ENCODE data around the gene YBX3. TPM values are rescaled to one million over a fixed set of nuclear protein-coding genes. Genes with fewer than 3 reads are reported as not detected.

YBX3 gene
- total RNA-seq, 6 experiments from 2014 or later = 16.0 to 34.2 (median 23.2) TPM

DNA sequence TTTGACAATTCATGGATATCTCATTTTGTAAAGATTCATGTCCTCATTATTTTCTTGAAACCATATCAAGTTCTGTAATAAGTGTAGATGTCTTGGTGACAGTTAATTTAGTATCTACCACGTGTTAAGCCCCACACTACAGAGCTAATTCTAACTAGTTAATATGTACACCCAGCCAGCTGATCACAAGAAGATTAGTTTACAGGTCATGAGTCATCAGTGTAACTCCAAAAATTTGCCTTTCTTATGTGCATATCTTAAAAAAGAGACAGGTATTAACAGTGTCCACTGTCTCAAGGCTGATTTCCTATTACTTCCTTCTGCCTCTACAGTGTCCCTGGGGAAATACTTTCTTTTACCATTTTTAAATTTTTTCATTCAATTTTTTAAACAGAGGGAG lies 13.3 kb upstream of the YBX3 start:
- TF ChIP-seq POLR2A (IDR thresholded peaks at IDR 0.05) = no peak
- TF ChIP-seq, protein P1, sequence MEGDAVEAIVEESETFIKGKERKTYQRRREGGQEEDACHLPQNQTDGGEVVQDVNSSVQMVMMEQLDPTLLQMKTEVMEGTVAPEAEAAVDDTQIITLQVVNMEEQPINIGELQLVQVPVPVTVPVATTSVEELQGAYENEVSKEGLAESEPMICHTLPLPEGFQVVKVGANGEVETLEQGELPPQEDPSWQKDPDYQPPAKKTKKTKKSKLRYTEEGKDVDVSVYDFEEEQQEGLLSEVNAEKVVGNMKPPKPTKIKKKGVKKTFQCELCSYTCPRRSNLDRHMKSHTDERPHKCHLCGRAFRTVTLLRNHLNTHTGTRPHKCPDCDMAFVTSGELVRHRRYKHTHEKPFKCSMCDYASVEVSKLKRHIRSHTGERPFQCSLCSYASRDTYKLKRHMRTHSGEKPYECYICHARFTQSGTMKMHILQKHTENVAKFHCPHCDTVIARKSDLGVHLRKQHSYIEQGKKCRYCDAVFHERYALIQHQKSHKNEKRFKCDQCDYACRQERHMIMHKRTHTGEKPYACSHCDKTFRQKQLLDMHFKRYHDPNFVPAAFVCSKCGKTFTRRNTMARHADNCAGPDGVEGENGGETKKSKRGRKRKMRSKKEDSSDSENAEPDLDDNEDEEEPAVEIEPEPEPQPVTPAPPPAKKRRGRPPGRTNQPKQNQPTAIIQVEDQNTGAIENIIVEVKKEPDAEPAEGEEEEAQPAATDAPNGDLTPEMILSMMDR (IDR thresholded peaks at IDR 0.05) = no peak
- DNase-seq (no peak), ATAC-seq (no peak)
- Histone ChIP-seq H3K4me3 (no peak overlapping the region), H3K27ac (no peak overlapping the region), H3K36me3 (no peaks in the 10 kb centered on the region), H3K27me3 (no peaks in the 10 kb centered on the region), H3K9me3 (no peaks in the 10 kb centered on the region), H3K4me1 (no peaks in the 10 kb centered on the region)
- intact Hi-C loops (cut with DNase I) = no loop called here
- 40% methylated on average over 1 of the region's 1 CpG for WGBS (ENCODE audit: insufficient coverage, low coverage, low lambda C conversion rate, missing lambda C conversion rate)

DNA sequence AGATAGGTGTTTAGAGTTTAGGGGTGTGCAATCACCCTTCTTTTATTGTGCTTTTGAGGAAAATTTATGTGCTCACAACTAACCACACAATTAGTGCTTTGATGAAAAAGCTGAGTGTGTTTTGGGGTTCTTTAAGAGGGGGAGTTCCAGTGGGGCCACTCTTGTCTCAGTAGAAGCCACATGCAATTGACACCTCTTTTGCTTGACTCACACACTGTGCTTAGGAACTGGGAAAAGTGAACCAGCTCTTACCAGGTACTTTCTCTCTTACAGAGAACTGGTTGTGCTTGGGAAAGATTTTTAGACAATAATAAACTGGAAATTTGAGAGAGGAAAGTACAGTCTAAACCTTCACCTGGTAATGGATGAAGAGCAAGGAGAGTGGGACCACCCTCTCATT lies 12.3 kb upstream of the YBX3 start:
- H3K9me3 ChIP-seq = no peaks in the 10 kb centered on the region
- no peaks in the 10 kb centered on the region for H3K4me1 ChIP-seq
- no peak overlapping the region for H3K4me3 ChIP-seq
- no peak overlapping the region for H3K27ac ChIP-seq
- DNase-seq (no peak), ATAC-seq (no peak)
- H3K27me3 ChIP-seq = no peaks in the 10 kb centered on the region
- TF ChIP-seq, protein P1 (IDR thresholded peaks at IDR 0.05) = no peak
- no peak for TF ChIP-seq POLR2A (IDR thresholded peaks at IDR 0.05)
- no peaks in the 10 kb centered on the region for H3K36me3 ChIP-seq
- intact Hi-C loops (cut with DNase I) = no loop called here

DNA sequence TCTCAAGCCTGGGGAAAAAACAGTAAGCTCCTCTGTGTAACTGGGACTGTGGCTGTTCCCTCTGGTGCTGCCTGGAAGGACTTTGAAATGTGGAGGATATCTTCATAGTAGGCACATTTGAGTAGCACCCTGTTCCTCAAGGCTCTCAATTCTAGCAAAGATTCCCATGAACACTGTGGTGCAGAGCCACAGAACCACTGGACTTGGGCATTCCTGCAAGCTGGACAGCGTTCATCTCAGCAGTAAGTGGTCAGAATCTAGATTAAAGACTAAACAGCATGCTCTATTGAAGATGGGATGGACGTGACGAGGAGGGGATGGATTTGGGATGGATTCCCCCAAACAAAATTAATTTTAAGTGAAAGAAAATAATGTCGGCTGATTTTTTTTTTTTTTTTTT lies 9.4 kb upstream of the YBX3 start:
- DNase-seq = no peak
- Histone ChIP-seq H3K27me3 (no peaks in the 10 kb centered on the region), H3K36me3 (no peaks in the 10 kb centered on the region), H3K4me1 (no peaks in the 10 kb centered on the region), H3K9me3 (peaks cover 0 to 3% (median 0%) of the 10 kb centered on the region in 4 donors), H3K27ac (no peak overlapping the region), H3K4me3 (no peak overlapping the region)
- intact Hi-C loops (cut with DNase I) = no loop called here
- TF ChIP-seq, protein P1 (IDR thresholded peaks at IDR 0.05) = no peak
- no peak for TF ChIP-seq POLR2A (IDR thresholded peaks at IDR 0.05)
- WGBS (ENCODE audit: insufficient coverage, low coverage, low lambda C conversion rate, missing lambda C conversion rate) = 69% methylated on average over 4 of the region's 4 CpGs
- no peak for ATAC-seq

DNA sequence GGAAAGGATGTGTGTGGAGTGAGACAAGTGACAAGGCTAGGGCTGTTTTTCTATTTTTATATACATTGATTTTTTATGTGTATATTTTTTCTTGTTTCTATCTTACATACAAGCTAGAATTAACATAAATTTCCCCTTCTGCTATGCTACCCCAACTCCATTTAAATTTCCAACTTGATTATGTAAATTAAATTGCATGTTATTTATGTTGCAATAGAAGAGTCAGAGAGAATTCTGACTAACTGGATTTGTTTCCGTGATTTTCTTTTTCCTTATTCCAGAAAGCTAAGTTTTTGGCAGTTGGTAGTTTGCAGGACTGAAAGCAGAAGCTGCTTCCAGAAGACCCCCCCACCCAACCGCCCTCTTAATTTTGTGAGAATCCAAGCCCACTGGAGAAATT lies 8.9 kb upstream of the YBX3 start:
- intact Hi-C loops (cut with DNase I) = no loop called here
- peaks cover 0 to 3% (median 0%) of the 10 kb centered on the region in 4 donors for H3K9me3 ChIP-seq
- no peaks in the 10 kb centered on the region for H3K4me1 ChIP-seq
- no peak overlapping the region for H3K27ac ChIP-seq
- no peaks in the 10 kb centered on the region for H3K27me3 ChIP-seq
- ATAC-seq (no peak), DNase-seq (no peak)
- H3K4me3 ChIP-seq = no peak overlapping the region
- 72% methylated on average over 2 of the region's 2 CpGs for WGBS (ENCODE audit: insufficient coverage, low coverage, low lambda C conversion rate, missing lambda C conversion rate)
- H3K36me3 ChIP-seq = no peaks in the 10 kb centered on the region
- TF ChIP-seq POLR2A (IDR thresholded peaks at IDR 0.05) = no peak
- TF ChIP-seq, protein P1 (IDR thresholded peaks at IDR 0.05) = no peak

DNA sequence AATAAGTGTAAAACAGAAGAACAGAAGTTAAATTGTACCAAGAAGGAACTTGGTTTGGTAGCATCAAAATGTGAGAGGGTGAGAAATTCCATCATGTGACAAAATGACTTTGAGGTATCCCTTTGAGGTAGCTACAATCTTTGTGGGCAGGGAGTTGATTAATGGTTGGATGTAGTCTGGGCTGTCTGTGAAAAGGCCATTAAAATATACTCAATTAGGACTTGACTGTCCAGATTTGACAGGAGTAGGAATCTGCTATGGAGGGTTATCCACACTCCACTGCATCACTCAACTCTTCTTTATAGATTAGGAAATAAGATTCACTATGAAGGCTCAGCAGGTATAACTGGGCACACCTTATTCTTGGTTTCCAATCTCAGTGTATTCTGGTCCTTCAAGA lies 7.4 kb upstream of the YBX3 start:
- Histone ChIP-seq H3K4me3 (no peak overlapping the region), H3K27ac (no peak overlapping the region), H3K9me3 (peaks cover 0 to 3% (median 0%) of the 10 kb centered on the region in 4 donors), H3K4me1 (no peaks in the 10 kb centered on the region), H3K36me3 (no peaks in the 10 kb centered on the region), H3K27me3 (no peaks in the 10 kb centered on the region)
- DNase-seq (no peak), ATAC-seq (no peak)
- no peak for TF ChIP-seq POLR2A (IDR thresholded peaks at IDR 0.05)
- TF ChIP-seq, protein P1 (IDR thresholded peaks at IDR 0.05) = no peak
- intact Hi-C loops (cut with DNase I) = no loop called here

All from right lobe of liver (tissue), 6 donors.